ENCODE results near the gene TBL1XR1.

Gene TBL1XR1

DNA sequence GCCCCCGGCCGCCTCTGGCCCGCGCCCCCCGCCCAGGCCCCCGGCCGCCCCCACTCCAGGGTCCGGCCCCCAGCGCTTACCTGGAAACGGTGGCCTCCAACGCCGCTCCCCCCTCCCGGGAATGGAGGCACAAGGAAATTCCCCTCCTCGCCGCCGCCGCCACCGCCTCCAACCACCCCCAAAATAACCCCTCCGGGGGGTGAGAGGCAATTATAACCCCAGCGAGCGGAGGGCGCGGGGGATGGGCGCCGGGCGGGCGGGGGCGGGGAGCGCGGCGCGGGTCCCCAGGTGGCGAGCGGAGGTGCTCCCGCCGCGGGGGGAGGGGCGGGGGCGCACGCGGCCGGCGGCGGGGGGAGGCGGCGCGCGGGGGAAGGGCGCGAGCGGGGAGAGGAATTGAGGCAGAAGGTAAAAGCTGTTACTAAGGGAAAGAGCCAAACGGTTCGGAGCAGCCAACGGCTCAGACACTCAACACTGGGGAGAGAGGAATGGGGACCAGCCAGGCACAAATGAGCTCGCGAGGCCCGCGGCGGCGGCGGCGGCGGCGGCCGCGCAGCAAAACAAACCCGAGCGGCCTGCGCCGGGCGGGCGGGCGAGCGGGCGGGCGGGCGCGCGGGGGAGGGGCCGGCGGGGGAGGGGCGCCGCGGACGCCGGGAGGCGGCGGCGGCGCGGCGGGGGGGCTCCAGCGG is at the start of gene TBL1XR1:
Gene TBL1XR1 (minus strand): TSS at position 442 of the 686 bp plus-strand sequence. CDS start 132,505 bp downstream, outside the sequence.
- peak; percentile 97 for DNase-seq

GRCh38 chr3:177245250-177245649 is 48.0 kb upstream of the TBL1XR1 start:
- DNase-seq = no peak

GRCh38 chr3:177244606-177245005 is 47.3 kb upstream of the TBL1XR1 start:
- DNase-seq = no peak

DNA sequence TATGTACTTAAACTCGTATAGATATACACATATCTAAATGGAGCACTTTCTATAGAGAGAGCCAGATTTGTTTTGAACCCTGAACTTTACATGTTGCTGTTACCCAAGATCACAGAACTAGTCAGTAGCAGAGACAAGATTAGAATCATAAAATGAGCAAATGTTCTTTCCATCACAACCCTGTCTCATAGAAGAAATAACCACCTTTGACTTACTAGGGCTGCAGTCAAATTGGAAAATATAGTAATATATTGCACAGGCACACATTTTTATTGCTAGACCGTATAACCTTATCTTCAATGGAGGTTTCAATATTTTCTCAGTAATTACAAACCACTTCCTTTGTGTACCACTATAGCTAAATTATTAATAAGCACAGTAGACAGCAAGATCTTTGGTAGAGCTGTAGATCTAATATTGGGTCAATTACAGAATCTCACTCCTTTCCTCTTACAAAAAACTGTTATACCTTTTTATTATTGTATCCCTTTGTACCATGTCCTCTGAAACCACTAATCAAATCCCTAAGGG is 41.5 kb upstream of the TBL1XR1 start:
- no peak for DNase-seq

DNA sequence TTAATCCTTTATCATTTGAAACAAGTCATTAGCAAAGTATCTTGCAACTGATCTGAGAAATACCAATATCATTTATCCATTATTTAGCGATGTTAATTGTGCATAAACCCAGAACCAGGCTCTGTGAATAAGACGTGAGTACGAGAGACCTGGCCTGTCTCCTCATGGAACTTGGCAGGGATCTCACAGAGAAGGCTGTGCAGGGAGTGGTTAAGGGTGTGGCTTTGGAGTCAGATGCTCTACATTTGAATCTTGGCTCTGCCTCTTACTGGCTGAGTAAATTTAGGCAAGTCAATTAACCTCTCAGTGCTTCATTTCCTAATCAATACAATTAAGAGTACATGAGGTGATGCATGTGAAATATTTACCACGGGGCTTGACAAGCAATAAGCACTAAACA is 39.9 kb upstream of the TBL1XR1 start:
- DNase-seq = no peak

DNA sequence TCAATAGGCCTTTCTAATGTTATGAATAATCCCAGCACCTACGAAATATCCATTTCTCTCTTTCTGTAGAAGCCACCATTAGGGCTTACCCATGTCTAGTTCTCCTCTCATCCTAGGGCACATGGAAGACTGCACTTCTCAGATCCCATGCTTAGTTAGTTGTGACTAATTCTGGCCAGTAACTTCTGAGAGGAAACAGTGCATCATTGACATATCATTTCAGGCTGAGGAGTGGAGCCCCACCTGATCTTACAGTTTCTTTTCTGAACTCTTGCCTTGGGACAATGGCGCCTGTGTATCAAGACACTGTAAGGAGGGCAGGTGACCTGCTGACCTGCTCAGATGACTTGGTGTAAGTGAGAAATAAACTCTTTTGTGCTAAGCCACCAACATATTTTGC is 39.4 kb upstream of the TBL1XR1 start:
- DNase-seq = no peak

GRCh38 chr3:177234121-177234520 is 36.8 kb upstream of the TBL1XR1 start:
- DNase-seq = no peak

DNA sequence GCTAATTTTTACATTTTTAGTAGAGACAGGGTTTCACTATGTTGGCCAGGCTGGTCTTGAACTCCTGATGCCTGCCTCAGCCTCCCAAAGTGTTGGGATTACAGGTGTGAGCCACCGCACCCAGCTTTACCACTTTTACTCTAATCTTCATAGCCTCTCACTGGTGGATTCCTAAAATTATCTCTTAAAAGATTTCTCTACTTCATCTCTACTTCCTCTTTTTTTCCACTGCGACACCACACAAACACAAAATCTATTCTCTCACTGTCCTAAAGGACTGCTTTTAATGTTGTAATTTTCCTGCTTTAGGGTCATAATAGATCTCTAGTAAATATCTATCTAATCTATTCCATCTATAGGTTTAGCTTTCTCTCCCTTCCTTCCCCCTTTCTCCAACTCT is 34.0 kb upstream of the TBL1XR1 start:
- no peak for DNase-seq

DNA sequence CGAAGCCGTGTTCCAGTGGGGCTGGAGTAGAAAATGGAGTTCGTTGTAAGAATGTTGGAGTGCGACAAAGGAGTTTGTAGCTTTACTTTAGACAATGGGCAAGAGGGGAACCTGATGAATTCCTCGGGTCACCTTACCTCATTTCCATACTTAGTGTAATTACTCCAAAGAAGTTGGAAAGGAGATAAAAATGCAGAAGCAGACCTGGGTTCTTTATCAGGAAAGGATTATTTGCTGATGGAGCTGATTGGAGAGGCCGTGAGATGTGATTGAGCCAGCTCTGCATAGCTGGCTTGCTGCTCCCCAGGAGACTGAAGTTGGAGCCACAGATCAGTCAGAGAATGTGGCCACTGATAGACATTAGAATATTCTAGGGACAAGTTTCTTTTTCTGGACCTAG is 33.4 kb upstream of the TBL1XR1 start:
- DNase-seq = no peak

- no peak for DNase-seq
These were observed 32.5 kb upstream of the TBL1XR1 start for GRCh38 chr3:177229791-177230190.

DNA sequence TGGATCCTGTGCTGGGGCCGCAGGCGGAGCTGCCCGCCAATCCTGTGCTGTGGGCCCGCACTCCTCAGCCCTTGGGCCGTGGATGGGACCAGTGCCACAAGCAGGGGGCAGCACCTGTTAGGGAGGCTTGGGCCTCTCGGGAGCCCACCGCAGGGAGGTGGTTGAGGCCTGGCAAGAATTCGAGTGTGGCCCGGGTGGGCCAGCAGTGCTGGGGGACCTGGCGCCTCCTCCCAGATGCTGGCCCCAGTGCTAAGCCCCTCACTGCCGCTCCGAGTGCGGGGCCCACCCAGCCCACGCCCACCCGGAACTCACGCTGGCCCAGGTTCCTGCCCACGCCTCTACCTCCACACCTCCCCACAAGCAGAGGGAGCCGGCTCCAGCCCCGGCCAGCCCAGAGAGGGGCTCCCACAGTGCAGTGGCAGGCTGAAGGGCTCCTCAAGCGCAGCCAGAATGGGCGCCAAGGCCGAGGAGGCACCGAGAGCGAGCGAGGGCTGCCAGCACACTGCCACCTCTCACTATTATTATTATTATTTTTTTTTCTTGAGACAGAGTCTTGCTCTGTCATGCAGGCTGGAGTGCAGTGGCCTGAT is 31.4 kb upstream of the TBL1XR1 start:
- no peak for DNase-seq

GRCh38 chr3:177224414-177224813 is 27.1 kb upstream of the TBL1XR1 start:
- no peak for DNase-seq

- DNase-seq = no peak
These were observed 24.5 kb upstream of the TBL1XR1 start for GRCh38 chr3:177221744-177222143.

DNA sequence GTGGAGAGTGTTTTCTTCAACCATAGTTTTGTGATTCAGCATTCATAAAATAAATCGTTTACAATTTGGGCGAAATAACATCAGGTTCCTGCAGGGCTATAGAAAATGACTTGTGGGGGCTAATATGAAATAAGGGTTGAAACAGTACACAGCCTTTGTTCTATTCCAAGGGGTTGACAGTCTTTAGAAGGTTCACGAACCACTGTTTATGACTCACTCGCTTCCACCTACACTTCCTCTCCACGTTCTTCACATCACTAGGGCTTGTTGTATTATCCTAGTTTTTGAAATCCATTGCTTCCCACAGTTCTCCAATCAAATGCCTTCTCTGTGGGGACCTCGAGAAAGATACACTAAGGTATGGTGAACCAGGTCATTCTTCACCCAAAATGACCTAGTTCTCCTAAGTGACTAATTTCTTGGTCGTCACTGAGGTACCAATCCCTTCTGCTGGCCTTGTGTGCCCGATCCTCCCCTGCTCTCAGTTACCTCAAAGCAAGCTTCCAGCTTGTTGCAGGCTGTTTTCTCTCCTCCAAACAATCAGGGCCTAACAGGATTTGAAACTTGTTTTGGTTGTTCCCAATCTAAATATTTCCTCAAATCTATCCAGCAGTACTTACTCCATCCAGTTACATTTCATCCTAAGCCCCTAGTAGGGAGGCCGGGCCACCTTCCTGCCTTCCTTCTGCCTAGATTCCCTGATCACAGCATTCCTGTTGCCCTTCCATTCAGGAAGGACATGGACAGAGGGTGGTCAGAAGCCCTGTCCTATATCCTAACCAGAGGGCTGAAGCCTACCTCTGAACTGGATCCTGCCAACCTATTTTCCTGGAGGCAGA is 23.1 kb upstream of the TBL1XR1 start:
- DNase-seq = no peak

DNA sequence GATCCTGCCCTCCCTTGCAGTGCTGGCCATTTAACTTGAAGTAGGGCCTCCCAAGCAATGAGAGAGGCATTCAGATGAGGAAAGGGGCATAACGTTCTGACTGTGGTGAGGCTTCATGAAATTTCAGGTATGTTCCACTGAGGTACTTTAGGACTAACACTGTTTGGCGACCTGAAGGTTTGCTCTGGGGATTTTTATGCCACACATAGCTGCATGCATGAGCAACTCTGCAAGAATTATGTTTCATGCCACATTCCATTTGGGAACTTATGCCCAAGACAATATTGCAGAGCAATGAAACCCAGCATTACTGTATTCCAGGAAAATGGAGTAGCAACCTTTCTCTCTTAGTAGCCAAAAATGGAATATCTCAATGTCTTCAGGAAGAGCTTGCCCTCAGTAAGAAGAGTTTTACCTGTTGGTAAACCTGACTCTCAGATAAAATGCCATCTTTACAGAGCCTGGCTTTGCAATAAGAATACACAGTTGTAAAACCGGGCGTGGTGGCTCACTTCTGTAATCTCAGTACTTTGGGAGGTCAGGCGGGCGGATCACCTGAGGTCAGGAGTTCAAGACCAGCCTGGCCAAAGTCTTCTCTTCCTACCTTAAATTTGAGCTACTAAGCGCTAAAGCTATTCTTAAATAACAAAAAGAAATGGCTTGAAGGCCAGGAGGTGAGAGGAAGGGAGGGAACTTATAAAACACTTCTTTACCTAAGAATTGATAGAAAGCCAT is 16.7 kb upstream of the TBL1XR1 start:
- no peak for DNase-seq

- DNase-seq = no peak
These were observed 15.5 kb upstream of the TBL1XR1 start for GRCh38 chr3:177212756-177213155.

DNA sequence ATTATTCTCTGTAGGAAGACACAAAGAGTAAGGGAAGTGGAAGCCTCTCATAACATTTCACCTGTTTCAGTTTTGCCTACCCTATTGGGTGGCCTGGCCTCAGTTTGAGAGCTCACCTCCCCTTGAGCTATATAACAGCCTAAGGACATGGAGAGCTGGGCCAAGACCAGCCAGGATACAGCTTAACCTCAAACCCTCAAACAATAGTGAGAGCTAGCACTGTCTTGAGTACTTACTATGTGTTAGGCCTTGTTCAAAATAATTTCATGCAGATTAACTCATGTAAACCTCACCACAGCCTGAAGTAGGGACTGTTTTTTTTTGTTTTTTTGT is 15.0 kb upstream of the TBL1XR1 start:
- no peak for DNase-seq

GRCh38 chr3:177211503-177212277 is 14.4 kb upstream of the TBL1XR1 start:
- DNase-seq = peak; percentile 94

DNA sequence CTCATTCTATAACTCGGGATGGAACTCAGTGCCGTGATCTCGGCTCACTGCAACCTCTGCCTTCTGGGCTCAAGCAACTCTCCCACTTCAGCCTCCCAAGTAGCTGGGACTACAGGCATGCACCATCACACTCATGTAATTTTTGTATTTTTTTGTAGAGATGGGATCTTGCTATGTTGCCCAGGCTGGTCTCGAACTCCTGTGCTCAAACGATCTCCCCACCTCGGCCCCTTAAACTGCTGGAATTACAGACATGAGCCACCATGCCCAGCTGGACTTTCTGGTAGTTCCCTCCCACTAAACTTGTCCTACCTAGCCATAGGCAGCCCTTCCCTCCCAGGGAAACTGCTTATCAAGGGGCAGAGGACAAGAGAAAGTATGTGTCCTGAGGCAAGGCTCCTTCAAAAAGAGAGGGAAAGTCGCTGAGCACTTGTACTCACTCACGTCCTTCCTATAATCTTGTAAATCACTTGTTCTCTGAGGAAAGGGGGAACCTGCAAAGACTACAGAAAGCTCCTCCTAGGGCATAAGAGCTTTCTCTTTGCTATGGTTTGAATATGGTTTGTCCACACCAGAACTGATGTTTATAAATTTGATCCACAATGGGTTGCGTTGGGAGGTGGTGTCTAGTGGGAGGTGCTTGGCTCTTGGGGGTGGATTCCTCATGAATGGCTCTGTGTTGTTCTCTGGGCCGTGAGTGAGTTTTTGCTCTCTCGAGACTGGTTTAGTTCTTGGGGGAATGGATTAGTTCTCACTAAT is 13.6 kb upstream of the TBL1XR1 start:
- DNase-seq = no peak

DNA sequence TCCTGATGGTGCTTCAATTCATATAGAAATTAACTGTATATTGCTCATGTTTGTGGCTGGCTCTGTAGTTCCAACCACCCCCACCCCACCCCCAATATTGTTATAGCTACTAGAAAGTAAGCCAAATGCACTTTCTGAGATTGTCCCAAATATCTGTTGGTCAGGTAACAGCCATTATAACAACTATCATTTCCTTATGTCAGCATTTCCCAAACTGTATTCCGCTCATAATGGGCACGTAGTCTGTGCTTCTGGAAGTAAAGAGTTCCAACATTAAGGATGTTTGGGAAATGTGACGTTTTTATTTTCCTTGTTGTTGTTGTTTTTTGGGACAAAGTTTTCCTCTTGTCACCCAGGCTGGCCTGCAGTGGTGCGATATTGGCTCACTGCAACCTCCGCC is 12.2 kb upstream of the TBL1XR1 start:
- DNase-seq = no peak

DNA sequence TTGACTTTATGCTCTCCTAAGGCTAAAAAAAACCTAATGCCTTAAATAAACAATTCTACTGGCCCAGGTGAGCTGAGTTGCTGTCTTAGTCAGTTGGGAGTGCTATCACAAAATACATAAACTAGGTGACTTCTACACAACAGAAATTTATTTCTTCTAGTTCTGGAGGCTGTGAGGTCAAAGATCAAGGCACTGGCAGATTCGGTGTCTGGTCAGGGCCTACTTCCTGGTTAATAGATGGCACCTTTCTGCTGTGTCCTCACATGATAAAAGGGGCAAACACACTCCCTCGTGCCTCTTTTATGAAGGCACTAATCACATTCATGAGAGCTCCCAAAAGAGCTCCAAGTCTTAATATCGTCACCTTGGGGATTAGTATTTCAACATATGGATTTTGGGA is 11.5 kb upstream of the TBL1XR1 start:
- no peak for DNase-seq

GRCh38 chr3:177208223-177208622 is 10.9 kb upstream of the TBL1XR1 start:
- DNase-seq = no peak

Data from NCI-H774 (cell line).